Lower leg skin (tissue), 4 donors: ENCODE results near the gene KCNQ1OT1. TPM values are rescaled to one million over a fixed set of nuclear protein-coding genes. Genes with fewer than 3 reads are reported as not detected.

Source experiments
- DNase-seq, 2 donors: peaks; one replicate each; pipeline ENCODE4 v3.0.0-alpha.2; 2019; ENCODE audit warnings: low spot score in 2 of 2
- H3K4me3 ChIP-seq: fragments of 200-600 bp; sonication (generic); 2 replicates; pipeline ENCODE4 v1.5.1; 2017; ENCODE audit warnings: mild to moderate bottlenecking, low read depth; ENCODE audit not compliant: poor library complexity, severe bottlenecking
- POLR2A ChIP-seq, 2 donors: fragments of 450-650 bp; IDR thresholded peaks; one replicate each; pipeline ENCODE4 v1.6.1; 2016 to 2017; ENCODE audit warnings: antibody characterized with exemption in 2 of 2, mild to moderate bottlenecking in 1 of 2, moderate library complexity in 1 of 2
- WGBS, 2 donors: methylation state at CpG; one replicate each; pipeline ENCODE4 v1.1.5; 2018; 5-methylcytosine and 5-hydroxymethylcytosine counted together
- intact Hi-C: fragments of 100-400 bp; cut with DNase I; formaldehyde crosslinking; loops from one replicate; pipeline ENCODE4 v1.15.0; 2023; ENCODE audit warnings: low total_unique reads
- total RNA-seq, 4 donors: library from RNA; depleted of rRNA; stranded (reverse); fragments of >200 nt; gene quantifications; one replicate each; pipeline ENCODE4 v1.1.0, GENCODE V29; 2016
- TF ChIP-seq, protein P1 (sequence below), 3 donors: fragments of 450-650 bp; IDR thresholded peaks; one replicate each; pipeline ENCODE4 v1.5.1; 2016; ENCODE audit warnings: antibody characterized with exemption in 3 of 3, mild to moderate bottlenecking in 3 of 3, moderate library complexity in 2 of 3

KCNQ1OT1 gene
- total RNA-seq, 4 donors from 2014 or later = 0.63 to 1.8 (median 0.91) TPM

DNA sequence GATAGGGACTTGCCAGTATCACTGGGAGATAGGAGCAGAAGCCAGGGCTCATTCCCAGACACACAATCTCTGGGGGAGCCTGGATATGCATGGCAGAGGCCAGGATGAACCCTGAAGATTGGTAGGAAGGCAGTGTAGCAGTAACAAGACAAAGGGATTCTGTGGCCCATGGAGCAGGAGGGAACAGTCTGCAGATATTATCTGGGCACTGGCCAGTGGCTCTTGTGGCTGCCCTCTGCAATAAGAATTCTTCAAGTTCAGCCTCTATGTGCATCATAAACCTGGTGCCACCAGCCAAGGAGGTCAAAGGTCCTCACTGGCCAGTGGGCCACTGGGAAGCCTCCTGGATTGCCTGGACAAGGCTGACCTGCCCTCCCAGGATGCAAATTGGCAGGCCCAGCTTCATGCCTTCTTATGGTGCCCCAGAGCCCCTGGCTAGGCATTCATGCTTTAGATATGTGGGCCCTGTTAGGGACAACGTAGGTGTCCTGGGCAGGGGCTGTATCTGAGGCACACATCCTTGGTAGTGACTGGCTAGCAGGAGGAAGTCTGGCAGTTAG is 29.2 kb downstream of the KCNQ1OT1 start:
- TF ChIP-seq POLR2A (IDR thresholded peaks at IDR 0.05) = no peak
- TF ChIP-seq, protein P1, sequence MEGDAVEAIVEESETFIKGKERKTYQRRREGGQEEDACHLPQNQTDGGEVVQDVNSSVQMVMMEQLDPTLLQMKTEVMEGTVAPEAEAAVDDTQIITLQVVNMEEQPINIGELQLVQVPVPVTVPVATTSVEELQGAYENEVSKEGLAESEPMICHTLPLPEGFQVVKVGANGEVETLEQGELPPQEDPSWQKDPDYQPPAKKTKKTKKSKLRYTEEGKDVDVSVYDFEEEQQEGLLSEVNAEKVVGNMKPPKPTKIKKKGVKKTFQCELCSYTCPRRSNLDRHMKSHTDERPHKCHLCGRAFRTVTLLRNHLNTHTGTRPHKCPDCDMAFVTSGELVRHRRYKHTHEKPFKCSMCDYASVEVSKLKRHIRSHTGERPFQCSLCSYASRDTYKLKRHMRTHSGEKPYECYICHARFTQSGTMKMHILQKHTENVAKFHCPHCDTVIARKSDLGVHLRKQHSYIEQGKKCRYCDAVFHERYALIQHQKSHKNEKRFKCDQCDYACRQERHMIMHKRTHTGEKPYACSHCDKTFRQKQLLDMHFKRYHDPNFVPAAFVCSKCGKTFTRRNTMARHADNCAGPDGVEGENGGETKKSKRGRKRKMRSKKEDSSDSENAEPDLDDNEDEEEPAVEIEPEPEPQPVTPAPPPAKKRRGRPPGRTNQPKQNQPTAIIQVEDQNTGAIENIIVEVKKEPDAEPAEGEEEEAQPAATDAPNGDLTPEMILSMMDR (IDR thresholded peaks at IDR 0.05) = no peak
- 0 to 64% methylated on average over 1 of the region's 1 CpG for WGBS, 2 donors
- H3K4me3 ChIP-seq = no peak overlapping the region
- intact Hi-C loops = loop anchor here (10.0 kb wide), 1 partner anchor 116 kb away; no protein-coding TSS in a partner anchor
- DNase-seq = peak in 1 of 2 donors; percentile 46

DNA sequence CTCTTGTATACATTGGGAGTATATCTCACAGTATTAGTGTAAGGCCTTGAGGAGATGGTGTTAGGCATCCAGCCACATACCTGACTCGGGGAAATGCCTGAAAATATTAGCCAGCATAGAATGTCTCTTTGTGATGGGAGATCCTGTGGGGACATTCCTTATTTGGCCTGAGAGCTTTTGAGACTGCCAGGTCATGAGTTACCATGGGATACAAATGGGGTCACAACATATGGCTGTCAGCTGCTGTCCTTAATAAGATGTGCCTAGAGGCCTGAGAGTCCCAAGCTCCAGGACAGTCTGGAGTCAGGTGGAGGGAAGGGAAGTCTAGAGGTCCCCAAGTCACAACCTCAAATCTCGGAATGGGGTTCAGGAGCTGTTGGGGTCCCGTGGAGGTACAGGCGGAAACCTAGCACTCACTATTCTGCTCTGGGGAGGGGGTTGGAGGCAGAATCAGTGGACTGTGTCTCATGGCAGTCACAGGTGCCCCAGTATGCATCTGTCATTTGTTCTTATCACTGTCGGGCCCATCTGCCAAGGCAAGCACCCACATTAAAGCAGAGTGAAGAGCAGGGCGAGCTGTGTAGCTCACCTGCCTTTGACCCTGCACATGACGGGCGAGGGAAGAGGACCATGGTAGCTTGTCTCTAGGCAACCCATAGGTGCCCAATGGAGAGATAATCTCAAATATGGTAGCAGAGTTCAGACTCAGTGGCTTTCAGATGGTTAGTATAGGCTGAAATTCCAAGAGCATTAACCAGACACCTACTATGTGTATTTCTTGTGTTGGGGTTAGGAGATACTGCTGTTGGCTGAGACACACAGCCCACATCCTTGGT is 29.9 kb downstream of the KCNQ1OT1 start:
- DNase-seq = peak in 1 of 2 donors; percentile 21
- 92 to 99% methylated on average over 8 of the region's 8 CpGs for WGBS, 2 donors
- TF ChIP-seq, protein P1 (IDR thresholded peaks at IDR 0.05) = no peak
- TF ChIP-seq POLR2A (IDR thresholded peaks at IDR 0.05) = no peak

DNA sequence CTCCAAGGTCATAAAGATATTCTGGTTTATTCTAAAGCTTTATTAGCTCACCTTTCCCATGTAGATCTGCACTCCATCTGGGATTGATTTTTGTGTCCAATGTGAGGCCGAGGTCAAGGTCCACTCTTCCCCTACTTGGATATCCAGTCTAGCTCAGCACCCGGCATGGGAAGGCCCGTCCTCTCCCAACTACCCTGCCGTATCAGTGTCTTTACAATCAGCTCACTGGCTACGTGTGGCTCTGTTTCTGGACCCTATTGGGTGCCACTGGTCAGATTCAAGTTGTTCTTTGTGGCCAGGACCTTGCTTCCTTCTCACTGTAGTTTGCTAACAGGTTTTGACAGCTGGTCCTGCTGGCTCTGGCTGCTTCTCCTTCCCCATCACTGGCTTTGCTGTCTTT is 30.9 kb downstream of the KCNQ1OT1 start:
- no peak for DNase-seq

More for the DNA sequence above, 29.9 kb downstream of the KCNQ1OT1 start:
- intact Hi-C loops = loop anchor here (10.0 kb wide), 1 partner anchor 115 kb away; no protein-coding TSS in a partner anchor
- H3K4me3 ChIP-seq = no peak overlapping the region

DNA sequence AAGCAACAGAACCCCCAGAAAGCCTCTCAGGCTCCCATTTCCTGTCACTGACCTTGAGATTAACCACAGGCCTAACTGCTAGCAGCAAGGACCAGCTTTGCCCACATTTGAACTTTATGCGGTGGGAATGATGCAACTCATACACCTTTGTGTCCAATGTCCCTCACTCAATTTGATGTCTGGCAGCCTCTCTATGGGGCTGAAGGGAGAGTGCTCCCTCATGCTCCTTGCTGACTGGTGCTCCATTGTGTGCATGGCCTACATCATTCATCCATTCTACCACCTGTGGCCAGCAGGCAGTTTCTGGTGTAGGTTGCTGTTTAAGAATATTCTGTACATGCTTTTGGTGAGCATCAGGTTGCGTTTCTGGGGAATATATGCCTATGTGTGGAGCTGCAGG is 31.9 kb downstream of the KCNQ1OT1 start:
- WGBS, 2 donors = 87 to 97% methylated on average over 2 of the region's 2 CpGs
- intact Hi-C loops = no loop called here
- no peak overlapping the region for H3K4me3 ChIP-seq
- TF ChIP-seq POLR2A (IDR thresholded peaks at IDR 0.05) = no peak
- TF ChIP-seq, protein P1 (IDR thresholded peaks at IDR 0.05) = no peak
- DNase-seq = peak in 1 of 2 donors; percentile 5

More for the DNA sequence above, 30.9 kb downstream of the KCNQ1OT1 start:
- 92 to 97% methylated on average over 5 of the region's 5 CpGs for WGBS, 2 donors
- no peak overlapping the region for H3K4me3 ChIP-seq
- no peak for TF ChIP-seq POLR2A (IDR thresholded peaks at IDR 0.05)
- TF ChIP-seq, protein P1 (IDR thresholded peaks at IDR 0.05) = no peak
- intact Hi-C loops = no loop called here

DNA sequence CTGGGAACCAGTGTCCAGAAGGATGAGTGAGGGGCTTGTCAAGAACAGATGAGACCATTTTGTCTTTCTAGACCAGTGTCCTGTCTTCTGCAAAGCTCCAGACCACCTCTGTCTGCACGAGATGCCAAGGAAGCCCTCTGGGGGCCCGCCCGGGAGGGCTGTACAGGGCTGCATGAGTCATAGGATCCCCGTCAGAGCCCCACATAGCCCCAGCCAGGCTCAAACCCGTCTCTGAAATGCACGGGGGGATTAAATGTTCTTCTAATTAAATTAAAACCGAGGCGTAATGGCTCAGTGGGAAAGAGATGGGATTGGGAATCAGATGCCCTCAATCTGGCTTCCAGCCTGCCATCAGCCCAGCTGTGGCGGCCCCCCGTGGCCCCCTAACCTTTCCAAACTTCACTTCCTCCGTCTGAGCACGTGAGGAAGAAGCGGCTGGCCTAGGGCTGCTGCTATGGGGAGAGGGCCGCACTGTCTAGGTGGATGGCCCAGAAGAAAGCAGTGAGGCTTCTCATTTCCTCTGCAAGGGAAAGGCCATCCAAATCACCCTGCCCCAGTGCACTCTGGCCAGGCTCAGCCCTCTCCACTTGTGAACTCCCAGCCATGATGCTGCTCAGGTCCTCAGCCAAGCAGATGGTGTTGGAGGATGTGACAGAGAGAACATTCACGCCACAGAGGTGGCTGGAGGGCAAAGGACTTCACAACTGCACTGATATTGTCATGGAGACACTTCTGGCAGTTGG is 32.8 kb downstream of the KCNQ1OT1 start:
- peak; percentile 6 to 40 for DNase-seq

More for the DNA sequence above, 32.8 kb downstream of the KCNQ1OT1 start:
- 81 to 87% methylated on average over 14 to 15 of the region's 15 CpGs for WGBS, 2 donors
- no peak for TF ChIP-seq POLR2A (IDR thresholded peaks at IDR 0.05)
- TF ChIP-seq, protein P1 (IDR thresholded peaks at IDR 0.05) = no peak
- intact Hi-C loops = no loop called here
- no peak overlapping the region for H3K4me3 ChIP-seq
